ENCODE results near the gene NECAB3.

GRCh38 chr20:33648396-33649004 is 25.7 kb downstream of the NECAB3 start:
- TF ChIP-seq CTCF (IDR thresholded peaks at IDR 0.05) (no peak), POLR2AphosphoS5 (IDR thresholded peaks at IDR 0.05) (no peak)
